ENCODE results near the gene IKZF1. TPM values are rescaled to one million over a fixed set of nuclear protein-coding genes. Genes with fewer than 3 reads are reported as not detected.

The IKZF1 gene
- total and polyA plus RNA-seq, 2 of the 13 experiments (the other 11 are each of a cell fraction or from before 2014, with no cell fraction given) = not detected

DNA sequence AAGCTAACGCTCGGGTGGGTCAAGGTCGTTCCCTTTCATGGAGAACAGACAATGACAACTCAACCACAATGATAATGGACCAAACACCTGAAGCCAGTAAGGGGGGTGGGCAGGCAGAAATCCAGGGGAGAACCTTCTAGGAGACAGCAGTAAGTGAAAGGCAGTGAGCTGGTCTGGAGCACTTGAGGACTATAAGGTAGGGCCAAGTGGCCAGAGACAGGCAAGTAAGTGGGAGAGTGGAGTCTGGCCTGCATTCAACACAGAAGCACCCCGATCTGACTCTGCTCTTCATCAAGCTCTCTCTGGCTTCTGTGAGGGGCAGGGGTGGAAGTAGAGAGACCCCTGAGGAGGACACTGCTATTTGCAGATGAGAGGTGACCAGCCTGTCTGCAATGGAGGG lies 7.7 kb upstream of the IKZF1 start:
- Histone ChIP-seq H4K20me1 (ENCODE audit: insufficient read depth, low read length) (no peaks in the 10 kb centered on the region), H3K4me3 (replicated peaks in 1 of 3; ENCODE audit: insufficient read depth in 1 of 3, low read depth in 2 of 3, low read length in 3 of 3) (no peak overlapping the region), H3K4me1 (ENCODE audit: insufficient read depth, low read length) (no peaks in the 10 kb centered on the region), H3K9me3 (ENCODE audit: low read length) (no peaks in the 10 kb centered on the region), H2AFZ (ENCODE audit: low read length) (no peak overlapping the region), H3K27me3 (ENCODE audit: control insufficient read depth in 1 of 2, insufficient read depth in 2 of 2, low read length in 2 of 2) (peaks cover 0 to 2% of the 10 kb centered on the region in 2 experiments; a peak in 2 of 5 replicates), H3K9ac (ENCODE audit: insufficient read depth, low read depth, low read length) (no peak overlapping the region), H3K27ac (ENCODE audit: extremely low read length, insufficient read depth, low read length) (no peak overlapping the region), H3K79me2 (ENCODE audit: insufficient read depth, low read length) (no peaks in the 10 kb centered on the region), H3K36me3 (replicated peaks in 1 of 2; ENCODE audit: control insufficient read depth in 1 of 2, insufficient read depth in 2 of 2, low read length in 2 of 2) (no peaks in the 10 kb centered on the region), H3K4me2 (ENCODE audit: low read depth, low read length) (no peak overlapping the region)
- no peak for FAIRE-seq
- ChIA-PET CTCF (ENCODE audit: low intra/inter-chr PET ratio, low total read pairs) (no interaction called here), POLR2A (no interaction called here)
- DNase-seq (ENCODE audit: low spot score) = no peak
- intact Hi-C loops (cut with micrococcal nuclease; ENCODE audit: unreplicated experiment) = no loop called here
- WGBS (ENCODE audit: low lambda C conversion rate) = under 1% methylated on average over 4 of the region's 4 CpGs
- TF ChIP-seq NFE2 (CRISPR knock-in tag; IDR thresholded peaks at IDR 0.05) = no peak
- TF ChIP-seq KDM2A (CRISPR knock-in tag; IDR thresholded peaks at IDR 0.05; ENCODE audit: borderline replicate concordance, low read depth) = no peak
- no peak for TF ChIP-seq MTA1 (CRISPR knock-in tag; IDR thresholded peaks at IDR 0.05; ENCODE audit: borderline replicate concordance)
- TF ChIP-seq CTCF (CRISPR knock-in tag; IDR thresholded peaks at IDR 0.05) = no peak
- no peak for TF ChIP-seq ZNF614 (CRISPR knock-in tag; IDR thresholded peaks at IDR 0.05; ENCODE audit: borderline replicate concordance)
- no peak for TF ChIP-seq MIER3 (CRISPR knock-in tag; IDR thresholded peaks at IDR 0.05; ENCODE audit: borderline replicate concordance)
- no peak for TF ChIP-seq ZBTB34 (CRISPR knock-in tag; IDR thresholded peaks at IDR 0.05)
- no peak for TF ChIP-seq CENPT (CRISPR knock-in tag; IDR thresholded peaks at IDR 0.05; ENCODE audit: low read depth)
- no peak for TF ChIP-seq U2AF2 (IDR thresholded peaks at IDR 0.05; ENCODE audit: low read depth, low read length)
- TF ChIP-seq HES4 (CRISPR knock-in tag; IDR thresholded peaks at IDR 0.05; ENCODE audit: borderline replicate concordance) = no peak
- no peak for TF ChIP-seq RFX1 (IDR thresholded peaks at IDR 0.05)
- TF ChIP-seq ZBTB14 (CRISPR knock-in tag; IDR thresholded peaks at IDR 0.05) = no peak
- in situ Hi-C loops (cut with HindIII; ENCODE audit: extremely low pct_ligation_motif_present, low pct_unique_long_range_greater_than_20kb) = no loop called here
- BruUV-seq (replicated peaks) = no TSS peak
- ATAC-seq = no peak
